Thyroid gland (tissue), 4 donors: ENCODE results near the gene STK4. TPM values are rescaled to one million over a fixed set of nuclear protein-coding genes. Genes with fewer than 3 reads are reported as not detected.
A peak's percentile ranks its signal among the peaks of the same experiment; 100 is the strongest.

ENCODE experiments used
- DNase-seq, 2 donors: peaks; one replicate each; pipeline ENCODE4 v3.0.0-alpha.2; 2019
- H3K27ac ChIP-seq, 3 donors: fragments of 200-600 bp; sonication (generic); 1 replicate in 2 of 3; 2 replicates in 1 of 3; pipeline ENCODE4 v1.5.1; 2016 to 2019; ENCODE audit warnings: mild to moderate bottlenecking in 1 of 3, moderate library complexity in 1 of 3
- H3K27me3 ChIP-seq: fragments of 200-600 bp; sonication (generic); one replicate; pipeline ENCODE4 v1.5.1; 2019
- H3K36me3 ChIP-seq, 2 donors: fragments of 200-600 bp; sonication (generic); one replicate each; pipeline ENCODE4 v1.5.1; 2016 to 2019
- H3K4me1 ChIP-seq, 2 donors: fragments of 200-600 bp; sonication (generic); one replicate each; pipeline ENCODE4 v1.5.1; 2017 to 2019
- H3K4me3 ChIP-seq, 3 donors: fragments of 200-600 bp; sonication (generic); replicated peaks in 1 of 3; 1 replicate in 2 of 3; 2 replicates in 1 of 3; pipeline ENCODE4 v1.5.1; 2016; ENCODE audit warnings: mild to moderate bottlenecking in 1 of 3
- H3K9me3 ChIP-seq: fragments of 200-600 bp; sonication (generic); one replicate; pipeline ENCODE4 v1.5.1; 2017
- POLR2A ChIP-seq, 2 donors: fragments of 450-650 bp; IDR thresholded peaks; one replicate each; pipeline ENCODE4 v1.6.1; 2017; ENCODE audit warnings: antibody characterized with exemption in 2 of 2, mild to moderate bottlenecking in 2 of 2, moderate library complexity in 1 of 2
- WGBS, 2 donors: methylation state at CpG; one replicate each; pipeline ENCODE4 v1.1.5; 2017; 5-methylcytosine and 5-hydroxymethylcytosine counted together
- intact Hi-C: fragments of 100-400 bp; cut with DNase I; formaldehyde crosslinking; loops from one replicate; pipeline ENCODE4 v1.15.1; 2023
- total RNA-seq, 4 donors: library from RNA; depleted of rRNA; stranded (reverse); fragments of >200 nt; gene quantifications; one replicate each; pipeline ENCODE4 v1.2.3, GENCODE V29; 2016
- TF ChIP-seq, protein P1 (sequence below), 6 experiments: fragments of 200-600 bp in 3 of 6; fragments of 450-650 bp in 3 of 6; sonication (generic) in 3 of 6; IDR thresholded peaks; one replicate each; pipeline ENCODE4 v1.5.1; 2016 to 2019; ENCODE audit warnings: antibody characterized with exemption in 6 of 6, mild to moderate bottlenecking in 2 of 6, inconsistent platforms in 1 of 6, moderate library complexity in 1 of 6

Gene STK4
- total RNA-seq, 4 donors from 2014 or later = 18.8 to 37.2 (median 29.2) TPM

DNA sequence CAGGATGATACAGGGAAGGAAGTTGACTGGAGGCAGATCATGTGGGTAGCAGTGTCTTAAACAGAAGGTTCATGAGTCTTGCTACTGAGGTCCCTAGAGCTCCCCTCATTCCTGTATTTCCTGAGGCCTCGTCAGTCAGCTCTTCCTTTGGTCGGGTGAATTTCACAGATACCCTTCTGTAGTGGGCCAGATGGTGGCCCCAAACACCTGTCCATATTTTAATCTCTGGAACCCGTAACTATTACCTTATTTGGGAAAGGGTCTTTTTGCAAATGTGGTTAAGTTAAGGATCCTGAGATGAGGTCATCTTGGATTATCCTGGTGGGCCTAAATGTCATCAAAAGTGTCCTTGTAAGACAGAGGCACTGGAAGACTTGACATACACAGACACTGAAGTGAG is 125.1 kb downstream of the STK4 start:
- no peak for DNase-seq
- intact Hi-C loops = loop anchor here (10.0 kb wide), 2 partner anchors 47 to 77 kb away; no protein-coding TSS in a partner anchor
- no peak for TF ChIP-seq POLR2A (IDR thresholded peaks at IDR 0.05)
- TF ChIP-seq, protein P1, sequence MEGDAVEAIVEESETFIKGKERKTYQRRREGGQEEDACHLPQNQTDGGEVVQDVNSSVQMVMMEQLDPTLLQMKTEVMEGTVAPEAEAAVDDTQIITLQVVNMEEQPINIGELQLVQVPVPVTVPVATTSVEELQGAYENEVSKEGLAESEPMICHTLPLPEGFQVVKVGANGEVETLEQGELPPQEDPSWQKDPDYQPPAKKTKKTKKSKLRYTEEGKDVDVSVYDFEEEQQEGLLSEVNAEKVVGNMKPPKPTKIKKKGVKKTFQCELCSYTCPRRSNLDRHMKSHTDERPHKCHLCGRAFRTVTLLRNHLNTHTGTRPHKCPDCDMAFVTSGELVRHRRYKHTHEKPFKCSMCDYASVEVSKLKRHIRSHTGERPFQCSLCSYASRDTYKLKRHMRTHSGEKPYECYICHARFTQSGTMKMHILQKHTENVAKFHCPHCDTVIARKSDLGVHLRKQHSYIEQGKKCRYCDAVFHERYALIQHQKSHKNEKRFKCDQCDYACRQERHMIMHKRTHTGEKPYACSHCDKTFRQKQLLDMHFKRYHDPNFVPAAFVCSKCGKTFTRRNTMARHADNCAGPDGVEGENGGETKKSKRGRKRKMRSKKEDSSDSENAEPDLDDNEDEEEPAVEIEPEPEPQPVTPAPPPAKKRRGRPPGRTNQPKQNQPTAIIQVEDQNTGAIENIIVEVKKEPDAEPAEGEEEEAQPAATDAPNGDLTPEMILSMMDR (IDR thresholded peaks at IDR 0.05) = no peak
- no peak overlapping the region for H3K4me3 ChIP-seq
- WGBS, 2 donors = 86 to 90% methylated on average over 3 of the region's 3 CpGs
- H3K4me1 ChIP-seq = no peaks in the 10 kb centered on the region
- no peaks in the 10 kb centered on the region for H3K36me3 ChIP-seq
- no peaks in the 10 kb centered on the region for H3K9me3 ChIP-seq
- no peak overlapping the region for H3K27ac ChIP-seq
- no peaks in the 10 kb centered on the region for H3K27me3 ChIP-seq

DNA sequence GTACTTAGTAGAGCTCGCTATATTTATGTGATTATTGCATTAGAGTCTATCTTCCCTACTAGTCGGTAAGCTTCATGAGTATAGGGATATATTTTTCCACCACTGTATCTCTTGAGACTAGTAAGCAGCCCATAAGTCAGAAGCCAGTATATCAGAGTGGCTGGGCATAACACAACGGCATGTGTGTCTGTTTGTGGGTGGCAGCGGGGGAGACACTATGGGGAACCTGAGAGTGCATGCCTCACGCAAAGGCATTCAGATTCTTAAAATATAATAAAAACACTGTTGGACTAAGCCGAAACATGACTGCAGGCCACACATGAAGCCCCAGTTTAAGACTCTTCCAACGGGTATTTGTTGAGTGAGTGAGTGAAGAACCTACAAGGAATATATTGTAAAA is 126.6 kb downstream of the STK4 start:
- WGBS, 2 donors = 90 to 92% methylated on average over 7 of the region's 7 CpGs
- DNase-seq = no peak
- no peaks in the 10 kb centered on the region for H3K36me3 ChIP-seq
- H3K4me3 ChIP-seq = no peak overlapping the region
- H3K4me1 ChIP-seq = peaks cover under 1 to 4% of the 10 kb centered on the region in 2 donors
- TF ChIP-seq, protein P1 (IDR thresholded peaks at IDR 0.05) = no peak
- no peak for TF ChIP-seq POLR2A (IDR thresholded peaks at IDR 0.05)
- intact Hi-C loops = loop anchor here (10.0 kb wide), 2 partner anchors 48 to 78 kb away; no protein-coding TSS in a partner anchor
- no peaks in the 10 kb centered on the region for H3K9me3 ChIP-seq
- H3K27me3 ChIP-seq = peaks cover 10% of the 10 kb centered on the region
- no peak overlapping the region for H3K27ac ChIP-seq

DNA sequence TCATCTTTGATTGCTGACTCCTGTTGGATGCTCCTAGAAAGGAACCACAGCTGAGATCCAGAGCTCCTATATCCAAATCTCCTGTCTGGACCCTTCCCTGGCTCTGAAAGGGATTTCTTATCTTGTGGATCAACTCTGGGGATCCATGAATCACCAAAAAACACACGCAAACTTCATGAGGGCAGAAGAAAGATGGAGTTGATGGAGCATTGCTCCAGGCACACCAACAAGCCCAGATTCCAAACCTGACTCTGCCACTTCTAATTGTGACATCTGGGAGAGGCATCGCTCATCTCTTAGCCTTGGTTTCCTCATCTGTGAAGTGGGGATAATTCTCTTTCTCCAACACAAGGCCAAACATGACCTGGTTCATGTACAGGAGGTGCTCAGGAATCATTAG is 127.9 kb downstream of the STK4 start:
- Histone ChIP-seq H3K4me3 (no peak overlapping the region), H3K36me3 (no peaks in the 10 kb centered on the region), H3K4me1 (peaks cover 3 to 7% of the 10 kb centered on the region in 2 donors), H3K27me3 (peaks cover 13% of the 10 kb centered on the region), H3K9me3 (no peaks in the 10 kb centered on the region), H3K27ac (no peak overlapping the region)
- TF ChIP-seq POLR2A (IDR thresholded peaks at IDR 0.05) = no peak
- TF ChIP-seq, protein P1 (IDR thresholded peaks at IDR 0.05) = no peak
- 89 to 100% methylated on average over 2 of the region's 2 CpGs for WGBS, 2 donors
- no peak for DNase-seq
- intact Hi-C loops = loop anchor here (10.0 kb wide), 2 partner anchors 49 to 79 kb away; no protein-coding TSS in a partner anchor

DNA sequence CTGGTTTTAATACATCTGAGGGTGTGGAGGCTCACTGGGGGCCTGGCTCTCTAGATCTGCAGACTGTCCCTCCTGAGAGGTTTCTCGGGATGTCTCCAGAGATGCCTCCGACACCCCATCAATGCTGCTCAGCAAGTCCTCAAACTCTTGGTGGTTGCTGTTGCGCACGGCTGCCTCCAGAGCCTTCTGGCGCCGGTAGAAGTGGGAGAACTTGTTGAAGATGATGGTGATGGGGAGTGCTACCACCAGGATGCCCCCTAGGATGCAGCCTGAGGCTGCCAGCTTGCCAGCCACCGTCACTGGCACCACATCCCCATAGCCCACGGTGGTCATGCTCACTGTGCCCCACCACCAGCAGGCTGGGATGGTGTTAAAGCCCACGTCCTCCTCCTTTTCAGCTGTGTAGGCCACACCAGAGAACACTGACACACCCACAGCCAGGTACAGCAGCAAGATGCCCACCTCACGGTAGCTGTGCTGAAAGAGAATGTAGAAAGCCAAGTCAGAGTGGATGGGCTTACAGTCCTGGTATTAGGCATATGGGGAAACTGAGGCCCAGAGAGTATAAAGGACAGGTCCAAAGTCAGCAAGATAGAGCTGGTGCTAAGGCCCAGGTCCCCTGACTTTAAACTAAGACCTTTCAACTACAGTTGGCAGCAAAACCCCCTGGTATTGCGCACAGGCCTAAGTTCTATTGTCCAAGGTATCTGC is 128.7 kb downstream of the STK4 start:
- no peak for DNase-seq
- WGBS, 2 donors = 78 to 85% methylated on average over 10 to 11 of the region's 11 CpGs
- intact Hi-C loops = loop anchor here (10.0 kb wide), 2 partner anchors 50 to 80 kb away; no protein-coding TSS in a partner anchor
- TF ChIP-seq POLR2A (IDR thresholded peaks at IDR 0.05) = no peak
- TF ChIP-seq, protein P1 (IDR thresholded peaks at IDR 0.05) = no peak
- Histone ChIP-seq H3K4me3 (no peak overlapping the region), H3K27me3 (peaks cover 13% of the 10 kb centered on the region), H3K27ac (no peak overlapping the region), H3K4me1 (peaks cover 3 to 7% of the 10 kb centered on the region in 2 donors), H3K9me3 (no peaks in the 10 kb centered on the region), H3K36me3 (no peaks in the 10 kb centered on the region)

DNA sequence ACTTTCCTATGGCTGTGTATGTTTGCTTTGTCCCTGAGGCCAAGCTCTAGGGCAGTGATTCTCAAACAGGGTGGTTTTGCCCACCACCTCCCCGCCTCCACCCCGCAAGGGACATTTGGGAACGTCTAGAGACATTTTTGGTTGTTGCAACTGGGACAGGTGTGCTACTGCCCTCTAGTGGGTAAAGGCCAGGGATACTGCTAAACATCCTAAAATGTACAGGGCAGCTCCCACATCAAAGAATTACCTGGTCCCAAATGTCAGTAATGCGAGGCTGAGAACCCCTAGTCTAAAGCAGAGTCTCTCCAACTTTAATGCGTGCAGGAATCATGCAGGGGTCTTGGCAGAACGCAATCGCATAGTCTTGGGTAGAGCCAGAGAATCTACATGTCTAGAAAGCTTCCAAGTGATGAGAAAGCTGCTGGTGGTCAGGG is 129.5 kb downstream of the STK4 start:
- Histone ChIP-seq H3K36me3 (no peaks in the 10 kb centered on the region), H3K4me1 (peaks cover 3 to 10% of the 10 kb centered on the region in 2 donors), H3K27me3 (peaks cover 13% of the 10 kb centered on the region), H3K27ac (no peak overlapping the region), H3K9me3 (no peaks in the 10 kb centered on the region), H3K4me3 (no peak overlapping the region)
- 4 to 7% methylated on average over 7 of the region's 7 CpGs for WGBS, 2 donors
- DNase-seq = peak; percentile 33 to 47
- TF ChIP-seq, protein P1 (IDR thresholded peaks at IDR 0.05) = peak; percentile 39 to 81 (median 52)
- TF ChIP-seq POLR2A (IDR thresholded peaks at IDR 0.05) = no peak
- intact Hi-C loops = loop anchor here (10.0 kb wide), 2 partner anchors 51 to 81 kb away; no protein-coding TSS in a partner anchor
